ENCODE results near the gene ANKRD30A.
"Not testable (repeated sequence)": the region's sequence is repeated elsewhere in the genome, so short reads cannot be mapped to it uniquely, and the experiment has no call there.

GRCh38 chr10:37182719-37183118 is 57.3 kb downstream of the ANKRD30A start:
- TF ChIP-seq CTCF, POLR2A, POLR2AphosphoS5 (IDR thresholded peaks at IDR 0.05): not testable (repeated sequence)
